ENCODE data around the gene RMRP. TPM values are rescaled to one million over a fixed set of nuclear protein-coding genes. Genes with fewer than 3 reads are reported as not detected.
A peak's percentile ranks its signal among the peaks of the same experiment; 100 is the strongest.

RMRP gene
- total and polyA plus RNA-seq, 11 donors, result 118 to 18,741 (median 5,656) TPM

DNA sequence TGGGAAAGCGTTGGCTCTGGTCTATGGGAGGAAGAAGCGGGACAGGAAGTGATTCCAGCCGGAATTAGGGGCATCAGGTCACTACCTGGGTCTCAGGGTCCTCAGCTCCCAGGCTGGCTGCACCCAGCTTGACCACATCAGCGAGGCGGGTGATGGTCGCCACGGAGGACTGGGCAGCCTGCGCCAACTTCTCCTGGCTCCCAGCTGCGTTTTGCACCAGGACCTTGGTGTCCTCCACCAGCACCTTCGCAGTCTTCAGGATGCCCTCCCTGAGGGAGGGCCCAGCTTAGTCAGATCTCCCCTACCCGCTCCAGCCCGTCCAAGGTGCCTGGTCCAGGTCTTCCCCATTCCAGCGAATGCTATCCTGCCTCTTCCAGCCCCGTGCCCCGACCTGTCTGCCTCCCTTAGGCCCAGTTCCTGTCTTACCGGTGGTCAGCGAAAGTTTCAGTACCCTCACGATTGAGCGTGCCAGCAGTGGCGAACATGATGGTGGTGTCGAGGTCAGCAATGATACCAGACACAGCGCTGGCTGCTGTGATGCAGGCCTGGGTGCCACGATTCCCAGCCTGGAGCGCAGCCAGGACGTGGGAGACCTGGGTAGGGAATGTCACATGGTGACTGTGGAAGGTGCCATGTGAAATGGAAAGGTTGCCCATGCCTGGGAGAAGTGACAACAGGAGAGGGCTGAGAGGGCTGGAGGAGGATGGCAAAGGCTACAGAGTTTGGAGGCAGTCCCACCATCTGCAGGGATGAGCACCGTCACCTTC lies 46.3 kb upstream of the RMRP start:
- TF ChIP-seq, protein P1, sequence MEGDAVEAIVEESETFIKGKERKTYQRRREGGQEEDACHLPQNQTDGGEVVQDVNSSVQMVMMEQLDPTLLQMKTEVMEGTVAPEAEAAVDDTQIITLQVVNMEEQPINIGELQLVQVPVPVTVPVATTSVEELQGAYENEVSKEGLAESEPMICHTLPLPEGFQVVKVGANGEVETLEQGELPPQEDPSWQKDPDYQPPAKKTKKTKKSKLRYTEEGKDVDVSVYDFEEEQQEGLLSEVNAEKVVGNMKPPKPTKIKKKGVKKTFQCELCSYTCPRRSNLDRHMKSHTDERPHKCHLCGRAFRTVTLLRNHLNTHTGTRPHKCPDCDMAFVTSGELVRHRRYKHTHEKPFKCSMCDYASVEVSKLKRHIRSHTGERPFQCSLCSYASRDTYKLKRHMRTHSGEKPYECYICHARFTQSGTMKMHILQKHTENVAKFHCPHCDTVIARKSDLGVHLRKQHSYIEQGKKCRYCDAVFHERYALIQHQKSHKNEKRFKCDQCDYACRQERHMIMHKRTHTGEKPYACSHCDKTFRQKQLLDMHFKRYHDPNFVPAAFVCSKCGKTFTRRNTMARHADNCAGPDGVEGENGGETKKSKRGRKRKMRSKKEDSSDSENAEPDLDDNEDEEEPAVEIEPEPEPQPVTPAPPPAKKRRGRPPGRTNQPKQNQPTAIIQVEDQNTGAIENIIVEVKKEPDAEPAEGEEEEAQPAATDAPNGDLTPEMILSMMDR (IDR thresholded peaks at IDR 0.05), result no peak
- no peak for TF ChIP-seq POLR2A (IDR thresholded peaks at IDR 0.05)
- ATAC-seq (peak; percentile 51 to 73 (median 55)), DNase-seq (peak in 3 of 5 donors; percentile 53 to 69 (median 58))
- intact Hi-C loops (cut with DNase I), result no loop called here
- Histone ChIP-seq H3K27ac (peak overlapping the region in 2 of 12 donors; percentile 27 to 59), H3K27me3 (no peaks in the 10 kb centered on the region), H3K4me3 (no peak overlapping the region), H3K4me1 (peaks cover 0 to 21% (median 4%) of the 10 kb centered on the region in 12 donors), H3K9me3 (no peaks in the 10 kb centered on the region), H3K36me3 (peaks cover 13 to 100% (median 100%) of the 10 kb centered on the region in 9 donors)
- 86 to 89% (median 86%) methylated on average over 26 of the region's 26 CpGs for WGBS, 4 donors

DNA sequence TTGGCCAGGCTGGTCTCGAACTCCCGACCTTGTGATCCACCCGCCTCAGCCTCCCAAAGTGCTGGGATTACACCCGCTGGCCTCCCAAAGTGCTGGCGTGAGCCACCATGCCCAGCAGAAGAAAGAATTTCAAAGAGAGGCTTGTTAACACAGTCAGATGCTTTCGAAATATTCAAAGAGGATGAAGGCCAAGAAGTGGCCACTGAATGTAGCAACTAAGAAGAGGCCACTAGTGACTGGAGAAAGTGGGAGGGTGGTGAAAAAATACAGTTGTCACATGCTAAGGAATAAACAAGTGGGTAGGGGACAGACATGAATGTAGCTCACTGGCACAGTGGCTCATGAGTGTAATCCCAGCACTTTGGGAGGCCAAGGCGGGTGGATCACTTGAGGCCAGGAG lies 44.9 kb upstream of the RMRP start:
- TF ChIP-seq, protein P1 (IDR thresholded peaks at IDR 0.05), result no peak
- no peak for TF ChIP-seq POLR2A (IDR thresholded peaks at IDR 0.05)
- Histone ChIP-seq H3K4me3 (no peak overlapping the region), H3K36me3 (peaks cover 16 to 100% (median 100%) of the 10 kb centered on the region in 9 donors), H3K27me3 (no peaks in the 10 kb centered on the region), H3K27ac (peak overlapping the region in 1 of 12 donors; percentile 16), H3K4me1 (peaks cover 0 to 21% (median 4%) of the 10 kb centered on the region in 12 donors), H3K9me3 (no peaks in the 10 kb centered on the region)
- intact Hi-C loops (cut with DNase I), result no loop called here
- peak in 2 of 5 donors; percentile 2 to 3 for DNase-seq
- 97 to 99% (median 98%) methylated on average over 7 of the region's 7 CpGs for WGBS, 4 donors
- ATAC-seq, result no peak

DNA sequence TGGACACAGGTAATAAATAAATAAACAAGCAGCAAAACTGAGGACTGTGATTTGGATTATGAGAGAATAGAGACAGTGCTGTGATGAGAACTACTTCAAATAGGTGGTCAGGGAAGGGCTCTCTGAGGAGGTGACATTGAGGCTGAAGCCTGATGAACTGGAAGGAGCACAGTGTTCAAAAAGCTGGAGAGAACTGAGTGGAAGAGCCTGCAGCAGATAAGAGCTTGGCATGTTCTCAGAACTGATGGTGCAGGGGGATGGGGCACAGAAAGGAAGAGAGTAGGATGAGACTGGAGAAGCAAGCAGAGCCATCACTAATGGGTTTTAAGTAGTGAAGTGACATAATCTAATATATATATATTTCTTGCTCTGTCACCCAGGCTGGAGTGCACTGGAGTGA lies 43.1 kb upstream of the RMRP start:
- H3K27ac ChIP-seq, result peak overlapping the region in 8 of 12 donors; percentile 3 to 74 (median 40)
- DNase-seq, result peak in 2 of 5 donors; percentile 25 to 38
- H3K4me3 ChIP-seq, result no peak overlapping the region
- no peaks in the 10 kb centered on the region for H3K27me3 ChIP-seq
- H3K4me1 ChIP-seq, result peaks cover 0 to 21% (median 7%) of the 10 kb centered on the region in 12 donors
- ATAC-seq, result peak; percentile 50 to 59 (median 58)
- intact Hi-C loops (cut with DNase I), result loop anchor here in 1 of 10 donors (1.0 kb wide), 1 partner anchor 15 kb away; no protein-coding TSS in a partner anchor
- TF ChIP-seq, protein P1 (IDR thresholded peaks at IDR 0.05), result no peak
- no peak for TF ChIP-seq POLR2A (IDR thresholded peaks at IDR 0.05)
- no peaks in the 10 kb centered on the region for H3K9me3 ChIP-seq
- H3K36me3 ChIP-seq, result peaks cover 15 to 100% (median 99%) of the 10 kb centered on the region in 9 donors

DNA sequence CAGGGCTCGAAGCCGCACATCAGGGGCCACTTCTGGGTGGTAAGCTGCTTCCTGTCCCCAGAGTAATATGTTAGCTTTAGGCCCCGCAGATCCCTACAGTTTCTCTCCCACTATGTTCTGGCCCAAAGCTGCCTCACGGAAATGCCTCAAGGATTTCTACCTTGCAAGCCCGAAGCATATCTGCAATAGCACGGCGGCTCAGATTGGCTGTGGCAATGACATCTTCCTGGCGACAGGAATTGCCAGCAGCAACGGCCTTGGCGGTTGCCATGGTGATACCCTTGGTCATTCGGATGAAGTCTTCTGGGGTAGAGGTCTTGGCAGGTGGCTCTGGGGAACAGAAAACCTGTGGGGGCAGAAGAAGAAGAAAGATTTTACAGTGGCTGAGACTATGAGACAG lies 42.2 kb upstream of the RMRP start:
- no peaks in the 10 kb centered on the region for H3K9me3 ChIP-seq
- WGBS, 4 donors, result 78 to 90% (median 86%) methylated on average over 11 of the region's 11 CpGs
- no peak for TF ChIP-seq POLR2A (IDR thresholded peaks at IDR 0.05)
- TF ChIP-seq, protein P1 (IDR thresholded peaks at IDR 0.05), result no peak
- H3K4me3 ChIP-seq, result no peak overlapping the region
- peaks cover 0 to 19% (median 7%) of the 10 kb centered on the region in 12 donors for H3K4me1 ChIP-seq
- peaks cover 6 to 100% (median 94%) of the 10 kb centered on the region in 9 donors for H3K36me3 ChIP-seq
- peak overlapping the region in 4 of 12 donors; percentile 3 to 74 (median 54) for H3K27ac ChIP-seq
- intact Hi-C loops (cut with DNase I), result no loop called here
- ATAC-seq, result no peak
- DNase-seq, result peak in 2 of 5 donors; percentile 4 to 20
- no peaks in the 10 kb centered on the region for H3K27me3 ChIP-seq

Data from heart left ventricle (tissue), 16 donors.